Spleen (tissue), 11 donors: ENCODE measurements around the gene CASP9. TPM values are rescaled to one million over a fixed set of nuclear protein-coding genes. Genes with fewer than 3 reads are reported as not detected.
"Not testable (repeated sequence)": the region's sequence is repeated elsewhere in the genome, so short reads cannot be mapped to it uniquely, and the experiment has no call there.

Experiments
- DNase-seq: peaks from one replicate; pipeline ENCODE4 v3.0.0-alpha.2; 2020
- H3K27ac ChIP-seq, 8 donors: fragments of 200-600 bp; sonication (generic) in 7 of 8; 1 replicate in 4 of 8; 2 replicates in 4 of 8; pipeline versions ENCODE4 v1.5.0 to v1.8.0; 2016 to 2021; ENCODE audit warnings: inconsistent platforms in 4 of 8, mild to moderate bottlenecking in 4 of 8, moderate library complexity in 1 of 8
- H3K27me3 ChIP-seq, 7 donors: fragments of 200-600 bp; sonication (generic) in 6 of 7; replicated peaks in 1 of 7; 1 replicate in 4 of 7; 2 replicates in 3 of 7; pipeline versions ENCODE4 v1.5.0 to v1.8.0; 2016 to 2021; ENCODE audit warnings: inconsistent platforms in 3 of 7, mild to moderate bottlenecking in 1 of 7
- H3K36me3 ChIP-seq, 6 donors: fragments of 200-600 bp; sonication (generic) in 5 of 6; 1 replicate in 4 of 6; 2 replicates in 2 of 6; pipeline versions ENCODE4 v1.5.0 to v1.8.0; 2016 to 2021; ENCODE audit warnings: inconsistent platforms in 2 of 6
- H3K4me1 ChIP-seq, 6 donors: fragments of 200-600 bp; sonication (generic) in 5 of 6; 1 replicate in 3 of 6; 2 replicates in 3 of 6; pipeline versions ENCODE4 v1.5.0 to v1.8.0; 2016 to 2021; ENCODE audit warnings: inconsistent platforms in 3 of 6
- H3K4me3 ChIP-seq, 8 donors: fragments of 200-600 bp; sonication (generic) in 7 of 8; 1 replicate in 4 of 8; 2 replicates in 4 of 8; pipeline versions ENCODE4 v1.5.0 to v1.8.0; 2016 to 2021; ENCODE audit warnings: inconsistent platforms in 4 of 8, mild to moderate bottlenecking in 4 of 8, moderate library complexity in 2 of 8
- H3K9me3 ChIP-seq, 8 donors: fragments of 200-600 bp; sonication (generic) in 7 of 8; 1 replicate in 4 of 8; 2 replicates in 4 of 8; pipeline versions ENCODE4 v1.5.0 to v1.8.0; 2016 to 2021; ENCODE audit warnings: inconsistent platforms in 4 of 8
- CTCF ChIP-seq, 11 experiments: fragments of 200-600 bp in 7 of 11; fragments of 450-650 bp in 4 of 11; sonication (generic) in 4 of 11; IDR thresholded peaks in 8 of 11; conservative IDR thresholded peaks in 3 of 11; 1 replicate in 7 of 11; 2 replicates in 4 of 11; pipeline versions ENCODE4 v1.4.0 to v1.8.0; 2016 to 2021; ENCODE audit warnings: antibody characterized with exemption in 11 of 11, inconsistent platforms in 4 of 11, mild to moderate bottlenecking in 1 of 11
- POLR2A ChIP-seq, 3 donors: fragments of 450-650 bp; IDR thresholded peaks; one replicate each; pipeline ENCODE4 v1.5.1; 2017; ENCODE audit warnings: antibody characterized with exemption in 3 of 3, mild to moderate bottlenecking in 1 of 3
- POLR2AphosphoS5 ChIP-seq, 3 donors: sonication (generic); formaldehyde crosslinking; IDR thresholded peaks; one replicate each; pipeline ENCODE4 v1.5.1; 2017; ENCODE audit warnings: antibody characterized with exemption in 3 of 3
- WGBS, 5 donors: extraction: QIAGEN DNeasy Blood & Tissue Kit in 3 of 5; methylation state at CpG; one replicate each; pipeline versions ENCODE4 v1.1.5 to v1.1.7; 2013 to 2018; 5-methylcytosine and 5-hydroxymethylcytosine counted together
- intact Hi-C: fragments of 100-400 bp; cut with DNase I; formaldehyde crosslinking; loops from one replicate; pipeline ENCODE4 v1.15.0; 2023; ENCODE audit warnings: low total_unique reads
- polyA plus RNA-seq, 3 donors: library from polyadenylated mRNA; stranded (reverse); fragments of 200-250 nt; gene quantifications; one replicate each; pipeline ENCODE4 v1.2.1, GENCODE V29; 2013
- total RNA-seq, 7 donors: library from RNA; depleted of rRNA in 3 of 7; stranded (reverse); fragments of >200 nt in 3 of 7; fragmentation: NEBNext Ultra II Directional in 4 of 7; extraction: Animal tissue kit (Norgen Biotek cat#: 25700) in 4 of 7; gene quantifications; one replicate each; pipeline versions ENCODE4 v1.1.0 to v1.2.1, GENCODE V29; 2016 to 2021
- donor health status: healthy with polysubstance abuse.
- donor health status: DM: no; HTN: no; CAD: no; lungs with moderate emphysema.
- donor health status: DM: no; HTN: no; CAD: no.
- donor health status: Bipolar disorder and iron deficiency.
- donor health status: healthy.
- donor health status: DM: no; HTN: no; CAD: no.
- donor health status: DM: yes; HTN: yes; CAD: no.

Gene CASP9
- total and polyA plus RNA-seq, 10 donors = 10.3 to 17.7 (median 11.5) TPM

- TF ChIP-seq POLR2A (IDR thresholded peaks at IDR 0.05) (no peak), CTCF (IDR thresholded peaks at IDR 0.05 in 8 of 11, conservative IDR thresholded peaks at IDR 0.05 in 3 of 11) (no peak), POLR2AphosphoS5 (IDR thresholded peaks at IDR 0.05) (no peak)
- 76 to 84% (median 78%) methylated on average over 9 of the region's 9 CpGs for WGBS, 5 donors
- Histone ChIP-seq H3K4me1 (peaks cover 0 to 10% (median 0%) of the 10 kb centered on the region in 6 donors), H3K9me3 (no peaks in the 10 kb centered on the region), H3K36me3 (no peaks in the 10 kb centered on the region), H3K27me3 (peaks cover 0 to under 1% (median 0%) of the 10 kb centered on the region in 7 donors), H3K4me3 (no peak overlapping the region), H3K27ac (no peak overlapping the region)
- DNase-seq = no peak
- intact Hi-C loops = no loop called here
Measured at GRCh38 chr1:15460708-15461095, 63.3 kb downstream of the CASP9 start.

GRCh38 chr1:15459771-15460707, 64.0 kb downstream of the CASP9 start:
- no peaks in the 10 kb centered on the region for H3K36me3 ChIP-seq
- no peak for DNase-seq
- no peak overlapping the region for H3K27ac ChIP-seq
- no peaks in the 10 kb centered on the region for H3K27me3 ChIP-seq
- intact Hi-C loops = no loop called here
- TF ChIP-seq POLR2AphosphoS5 (IDR thresholded peaks at IDR 0.05) (no peak), CTCF (IDR thresholded peaks at IDR 0.05 in 8 of 11, conservative IDR thresholded peaks at IDR 0.05 in 3 of 11) (no peak), POLR2A (IDR thresholded peaks at IDR 0.05) (no peak)
- WGBS, 5 donors = 59 to 80% (median 71%) methylated on average over 10 of the region's 10 CpGs
- no peak overlapping the region for H3K4me3 ChIP-seq
- H3K9me3 ChIP-seq = no peaks in the 10 kb centered on the region
- peaks cover 0 to 10% (median 0%) of the 10 kb centered on the region in 6 donors for H3K4me1 ChIP-seq

GRCh38 chr1:15458388-15458787, 65.6 kb downstream of the CASP9 start:
- H3K36me3 ChIP-seq, H3K27ac ChIP-seq, H3K9me3 ChIP-seq, H3K4me1 ChIP-seq, intact Hi-C loops, H3K4me3 ChIP-seq, DNase-seq, H3K27me3 ChIP-seq: not testable (repeated sequence)
- WGBS, 5 donors = 80 to 91% (median 89%) methylated on average over 3 to 4 of the region's 4 CpGs

- 78 to 90% (median 85%) methylated on average over 2 of the region's 2 CpGs for WGBS, 5 donors
- Histone ChIP-seq H3K4me1 (no peaks in the 10 kb centered on the region), H3K27ac (no peak overlapping the region), H3K36me3 (no peaks in the 10 kb centered on the region), H3K4me3 (no peak overlapping the region), H3K9me3 (no peaks in the 10 kb centered on the region), H3K27me3 (no peaks in the 10 kb centered on the region)
- TF ChIP-seq CTCF (IDR thresholded peaks at IDR 0.05 in 8 of 11, conservative IDR thresholded peaks at IDR 0.05 in 3 of 11) = no peak
- no peak for TF ChIP-seq POLR2AphosphoS5 (IDR thresholded peaks at IDR 0.05)
- no peak for TF ChIP-seq POLR2A (IDR thresholded peaks at IDR 0.05)
- intact Hi-C loops = no loop called here
- no peak for DNase-seq
Measured at GRCh38 chr1:15457585-15457984, 66.4 kb downstream of the CASP9 start.
